ENCODE results near the gene PTCH2. TPM values are rescaled to one million over a fixed set of nuclear protein-coding genes. Genes with fewer than 3 reads are reported as not detected.
A peak's percentile ranks its signal among the peaks of the same experiment; 100 is the strongest.
"Not testable (repeated sequence)": the region's sequence is repeated elsewhere in the genome, so short reads cannot be mapped to it uniquely, and the experiment has no call there.

The PTCH2 gene
- total RNA-seq, 1 donor from 2014 or later, result 1.4 TPM

- Mint-ChIP-seq H3K27ac (ENCODE audit: unreplicated experiment) (no peak overlapping the region), H3K9me3 (ENCODE audit: unreplicated experiment) (no peaks in the 10 kb centered on the region), H3K27me3 (ENCODE audit: unreplicated experiment) (no peaks in the 10 kb centered on the region), H3K36me3 (ENCODE audit: unreplicated experiment) (peaks cover 2% of the 10 kb centered on the region), H3K4me3 (ENCODE audit: unreplicated experiment) (peak overlapping the region; percentile 69), H3K4me1 (ENCODE audit: unreplicated experiment) (peaks cover 12% of the 10 kb centered on the region)
- DNase-seq (ENCODE audit: extremely low spot score, unreplicated experiment), result no peak
- TF ChIP-seq, protein P1, sequence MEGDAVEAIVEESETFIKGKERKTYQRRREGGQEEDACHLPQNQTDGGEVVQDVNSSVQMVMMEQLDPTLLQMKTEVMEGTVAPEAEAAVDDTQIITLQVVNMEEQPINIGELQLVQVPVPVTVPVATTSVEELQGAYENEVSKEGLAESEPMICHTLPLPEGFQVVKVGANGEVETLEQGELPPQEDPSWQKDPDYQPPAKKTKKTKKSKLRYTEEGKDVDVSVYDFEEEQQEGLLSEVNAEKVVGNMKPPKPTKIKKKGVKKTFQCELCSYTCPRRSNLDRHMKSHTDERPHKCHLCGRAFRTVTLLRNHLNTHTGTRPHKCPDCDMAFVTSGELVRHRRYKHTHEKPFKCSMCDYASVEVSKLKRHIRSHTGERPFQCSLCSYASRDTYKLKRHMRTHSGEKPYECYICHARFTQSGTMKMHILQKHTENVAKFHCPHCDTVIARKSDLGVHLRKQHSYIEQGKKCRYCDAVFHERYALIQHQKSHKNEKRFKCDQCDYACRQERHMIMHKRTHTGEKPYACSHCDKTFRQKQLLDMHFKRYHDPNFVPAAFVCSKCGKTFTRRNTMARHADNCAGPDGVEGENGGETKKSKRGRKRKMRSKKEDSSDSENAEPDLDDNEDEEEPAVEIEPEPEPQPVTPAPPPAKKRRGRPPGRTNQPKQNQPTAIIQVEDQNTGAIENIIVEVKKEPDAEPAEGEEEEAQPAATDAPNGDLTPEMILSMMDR (IDR thresholded peaks at IDR 0.05), result no peak
These were observed 579 bp downstream of the PTCH2 start for GRCh38 chr1:44842486-44842861.

- Mint-ChIP-seq H3K9me3 (ENCODE audit: unreplicated experiment) (no peaks in the 10 kb centered on the region), H3K4me3 (ENCODE audit: unreplicated experiment) (no peak overlapping the region), H3K36me3 (ENCODE audit: unreplicated experiment) (peaks cover 2% of the 10 kb centered on the region), H3K27me3 (ENCODE audit: unreplicated experiment) (no peaks in the 10 kb centered on the region), H3K4me1 (ENCODE audit: unreplicated experiment) (peaks cover 20% of the 10 kb centered on the region), H3K27ac (ENCODE audit: unreplicated experiment) (no peak overlapping the region)
- DNase-seq (ENCODE audit: extremely low spot score, unreplicated experiment), result no peak
- TF ChIP-seq, protein P1 (IDR thresholded peaks at IDR 0.05), result no peak
These were observed 3.5 kb downstream of the PTCH2 start for GRCh38 chr1:44839576-44839975.

DNA sequence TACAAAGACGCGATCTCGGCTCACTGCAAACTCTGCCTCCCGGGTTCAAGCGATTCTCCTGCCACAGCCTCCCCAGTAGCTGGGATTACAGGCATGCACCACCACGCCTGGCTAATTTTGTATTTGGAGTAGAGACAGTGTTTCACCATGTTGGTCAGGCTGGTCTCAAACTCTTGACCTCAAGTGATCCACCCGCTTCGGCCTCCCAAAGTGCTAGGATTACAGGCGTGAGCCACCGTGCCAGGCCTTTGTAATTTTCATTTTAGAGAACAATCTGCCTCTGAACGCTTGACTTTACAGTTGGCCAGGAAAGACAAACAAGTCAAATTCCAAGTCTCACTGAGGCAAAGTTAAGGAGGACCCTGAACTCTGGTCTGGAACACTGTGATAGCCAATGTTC lies 4.8 kb downstream of the PTCH2 start:
- not testable (repeated sequence) for DNase-seq (ENCODE audit: extremely low spot score, unreplicated experiment); H3K36me3 Mint-ChIP-seq (ENCODE audit: unreplicated experiment); H3K27me3 Mint-ChIP-seq (ENCODE audit: unreplicated experiment); H3K27ac Mint-ChIP-seq (ENCODE audit: unreplicated experiment); H3K9me3 Mint-ChIP-seq (ENCODE audit: unreplicated experiment); H3K4me3 Mint-ChIP-seq (ENCODE audit: unreplicated experiment)
- peaks cover 20% of the 10 kb centered on the region for H3K4me1 Mint-ChIP-seq (ENCODE audit: unreplicated experiment)

GRCh38 chr1:44835738-44836675 lies 7.0 kb downstream of the PTCH2 start:
- H3K4me3 Mint-ChIP-seq (ENCODE audit: unreplicated experiment), result no peak overlapping the region
- peaks cover 12% of the 10 kb centered on the region for H3K4me1 Mint-ChIP-seq (ENCODE audit: unreplicated experiment)
- no peaks in the 10 kb centered on the region for H3K9me3 Mint-ChIP-seq (ENCODE audit: unreplicated experiment)
- H3K27me3 Mint-ChIP-seq (ENCODE audit: unreplicated experiment), result no peaks in the 10 kb centered on the region
- H3K27ac Mint-ChIP-seq (ENCODE audit: unreplicated experiment), result no peak overlapping the region
- peak; percentile 93 for DNase-seq (ENCODE audit: extremely low spot score, unreplicated experiment)
- H3K36me3 Mint-ChIP-seq (ENCODE audit: unreplicated experiment), result peaks cover under 1% of the 10 kb centered on the region
- TF ChIP-seq, protein P1 (IDR thresholded peaks at IDR 0.05), result peak; percentile 92

- TF ChIP-seq, protein P1 (IDR thresholded peaks at IDR 0.05), result no peak
These were observed 8.7 kb downstream of the PTCH2 start for GRCh38 chr1:44834328-44834727.

More at GRCh38 chr1:44834328-44834727, 8.7 kb downstream of the PTCH2 start:
- Mint-ChIP-seq H3K4me1 (ENCODE audit: unreplicated experiment) (peaks cover 7% of the 10 kb centered on the region), H3K4me3 (ENCODE audit: unreplicated experiment) (no peak overlapping the region), H3K27me3 (ENCODE audit: unreplicated experiment) (no peaks in the 10 kb centered on the region), H3K27ac (ENCODE audit: unreplicated experiment) (no peak overlapping the region), H3K36me3 (ENCODE audit: unreplicated experiment) (no peaks in the 10 kb centered on the region), H3K9me3 (ENCODE audit: unreplicated experiment) (no peaks in the 10 kb centered on the region)
- no peak for DNase-seq (ENCODE audit: extremely low spot score, unreplicated experiment)
